ENCODE data around the gene DIP2C. TPM values are rescaled to one million over a fixed set of nuclear protein-coding genes. Genes with fewer than 3 reads are reported as not detected.
A peak's percentile ranks its signal among the peaks of the same experiment; 100 is the strongest.

DIP2C gene
- total and polyA plus RNA-seq, 3 donors from 2014 or later: 14.9 to 43.4 (median 30.1) TPM

DNA sequence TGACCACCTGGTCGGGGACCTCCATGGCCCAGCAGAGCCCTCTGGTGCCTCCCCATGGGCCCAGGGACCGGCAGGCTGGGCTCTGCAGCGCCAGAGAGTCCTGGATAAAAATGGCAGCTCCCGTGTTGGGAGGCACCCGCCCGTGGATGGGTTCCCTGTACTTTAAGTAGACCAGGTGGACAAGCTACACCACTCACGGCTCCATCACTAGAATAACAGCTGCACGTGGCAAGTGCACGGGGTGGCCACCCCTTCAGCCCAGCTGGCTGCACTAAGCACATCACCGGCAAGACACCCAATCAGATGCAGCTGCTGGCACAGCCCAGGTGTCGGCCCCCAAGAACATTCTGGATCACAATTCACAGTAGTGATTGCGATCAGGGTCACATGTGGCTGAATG is 69.8 kb downstream of the DIP2C start:
- 87 to 91% methylated on average over 6 to 12 of the region's 12 CpGs for WGBS, 2 donors
- H3K4me1 ChIP-seq: peaks cover 15% of the 10 kb centered on the region
- intact Hi-C loops (cut with DNase I; ENCODE audit: low total_unique reads): no loop called here

DNA sequence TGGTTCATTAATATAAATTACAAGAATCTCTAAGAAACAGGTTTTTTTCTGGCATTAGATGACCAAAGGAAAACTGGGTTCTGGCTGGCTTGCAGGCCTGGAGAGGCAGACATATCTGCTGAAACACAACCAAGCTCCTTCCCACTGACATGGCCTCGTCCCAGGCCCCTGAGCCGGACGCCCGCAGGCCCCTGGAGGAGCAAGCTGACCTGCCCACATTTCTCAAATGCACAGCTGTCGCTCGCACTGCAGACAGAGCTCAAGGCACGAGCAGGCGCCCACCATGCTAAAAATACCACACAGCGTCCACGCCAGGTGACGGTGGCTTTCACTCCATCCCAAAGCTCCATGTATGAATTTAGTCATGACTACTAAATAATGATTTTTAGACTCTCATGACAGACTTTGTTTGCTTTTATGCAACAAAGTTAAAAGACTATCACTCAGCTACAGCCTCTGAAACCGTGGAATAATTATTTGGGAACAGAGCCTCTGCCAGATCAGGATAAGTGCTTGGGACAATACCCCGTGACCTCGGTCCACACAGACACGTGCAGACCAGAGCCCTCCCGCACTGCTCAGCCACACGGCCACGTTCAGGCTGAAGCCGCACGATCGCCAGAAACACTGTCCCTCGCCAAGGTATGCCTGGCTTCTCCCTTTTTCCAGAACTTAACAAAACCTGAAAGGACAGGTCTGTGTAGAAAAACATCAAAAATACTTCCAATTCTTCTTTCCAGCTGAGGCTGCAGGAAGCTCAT is 71.1 kb downstream of the DIP2C start:
- H3K4me1 ChIP-seq: peaks cover 5% of the 10 kb centered on the region
- intact Hi-C loops (cut with DNase I; ENCODE audit: low total_unique reads): no loop called here
- peak; percentile 42 for DNase-seq

More for the DNA sequence above, 69.8 kb downstream of the DIP2C start:
- Histone ChIP-seq H3K27me3 (no peaks in the 10 kb centered on the region), H3K4me3 (no peak overlapping the region), H3K9me3 (no peaks in the 10 kb centered on the region), H3K27ac (no peak overlapping the region), H3K36me3 (ENCODE audit: low read depth, missing control alignments) (no peaks in the 10 kb centered on the region)
- TF ChIP-seq, protein P1, sequence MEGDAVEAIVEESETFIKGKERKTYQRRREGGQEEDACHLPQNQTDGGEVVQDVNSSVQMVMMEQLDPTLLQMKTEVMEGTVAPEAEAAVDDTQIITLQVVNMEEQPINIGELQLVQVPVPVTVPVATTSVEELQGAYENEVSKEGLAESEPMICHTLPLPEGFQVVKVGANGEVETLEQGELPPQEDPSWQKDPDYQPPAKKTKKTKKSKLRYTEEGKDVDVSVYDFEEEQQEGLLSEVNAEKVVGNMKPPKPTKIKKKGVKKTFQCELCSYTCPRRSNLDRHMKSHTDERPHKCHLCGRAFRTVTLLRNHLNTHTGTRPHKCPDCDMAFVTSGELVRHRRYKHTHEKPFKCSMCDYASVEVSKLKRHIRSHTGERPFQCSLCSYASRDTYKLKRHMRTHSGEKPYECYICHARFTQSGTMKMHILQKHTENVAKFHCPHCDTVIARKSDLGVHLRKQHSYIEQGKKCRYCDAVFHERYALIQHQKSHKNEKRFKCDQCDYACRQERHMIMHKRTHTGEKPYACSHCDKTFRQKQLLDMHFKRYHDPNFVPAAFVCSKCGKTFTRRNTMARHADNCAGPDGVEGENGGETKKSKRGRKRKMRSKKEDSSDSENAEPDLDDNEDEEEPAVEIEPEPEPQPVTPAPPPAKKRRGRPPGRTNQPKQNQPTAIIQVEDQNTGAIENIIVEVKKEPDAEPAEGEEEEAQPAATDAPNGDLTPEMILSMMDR (IDR thresholded peaks at IDR 0.05): no peak
- no peak for TF ChIP-seq POLR2A (IDR thresholded peaks at IDR 0.05)
- no peak for DNase-seq

DNA sequence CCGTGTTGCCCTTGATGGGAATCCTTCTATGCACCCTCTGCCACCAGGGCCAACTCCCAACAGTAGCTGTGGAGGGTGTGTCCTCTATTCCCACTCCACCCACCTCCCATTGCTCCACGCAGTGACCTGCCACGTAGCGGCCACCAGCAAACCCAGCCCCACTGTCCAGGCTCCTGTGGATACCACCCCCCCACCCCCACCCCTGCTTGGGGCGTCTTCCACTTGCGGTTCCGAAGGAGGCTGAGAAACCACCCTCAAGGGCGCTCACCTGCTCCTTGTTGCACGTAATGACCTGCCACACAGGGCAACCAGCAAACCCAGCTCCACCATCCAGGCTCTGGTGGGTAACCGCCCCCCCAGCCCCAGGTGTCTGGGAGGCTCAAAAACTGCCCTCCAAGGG is 72.0 kb downstream of the DIP2C start:
- TF ChIP-seq, protein P1 (IDR thresholded peaks at IDR 0.05): no peak
- TF ChIP-seq POLR2A (IDR thresholded peaks at IDR 0.05): no peak
- no peak overlapping the region for H3K27ac ChIP-seq

More for the DNA sequence above, 71.1 kb downstream of the DIP2C start:
- Histone ChIP-seq H3K4me3 (no peak overlapping the region), H3K27ac (no peak overlapping the region), H3K27me3 (no peaks in the 10 kb centered on the region), H3K9me3 (no peaks in the 10 kb centered on the region), H3K36me3 (ENCODE audit: low read depth, missing control alignments) (no peaks in the 10 kb centered on the region)
- 45 to 49% methylated on average over 22 of the region's 22 CpGs for WGBS, 2 donors
- TF ChIP-seq, protein P1 (IDR thresholded peaks at IDR 0.05): no peak
- TF ChIP-seq POLR2A (IDR thresholded peaks at IDR 0.05): no peak

DNA sequence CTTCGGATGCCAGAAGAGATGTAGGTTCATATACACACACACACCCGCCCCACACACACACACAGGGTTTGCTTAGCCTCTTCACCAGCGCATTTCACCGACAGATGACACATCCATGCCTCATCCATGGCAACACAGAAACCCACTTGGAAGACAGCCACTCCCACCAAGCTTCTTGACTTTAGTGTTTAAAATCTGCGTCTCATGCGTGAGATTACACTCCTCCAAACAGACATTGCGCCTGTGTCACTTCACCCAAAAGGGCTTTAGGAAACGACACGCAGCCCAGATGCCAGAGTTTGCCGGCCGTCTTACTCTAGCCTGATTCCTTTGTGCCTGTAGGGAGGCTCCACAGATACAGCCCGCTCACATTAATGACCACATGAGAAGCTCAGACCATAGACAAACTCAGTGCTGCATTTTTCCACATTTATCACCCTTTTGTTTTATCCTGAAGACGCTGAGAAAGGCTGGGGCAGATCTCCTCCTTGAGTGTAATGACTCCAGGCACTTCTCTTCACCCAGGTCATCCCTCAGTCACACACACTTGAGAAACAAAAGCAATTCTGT is 73.8 kb downstream of the DIP2C start:
- intact Hi-C loops (cut with DNase I; ENCODE audit: low total_unique reads): no loop called here
- no peak for DNase-seq
- Histone ChIP-seq H3K27me3 (no peaks in the 10 kb centered on the region), H3K4me3 (no peak overlapping the region), H3K9me3 (no peaks in the 10 kb centered on the region), H3K36me3 (ENCODE audit: low read depth, missing control alignments) (no peaks in the 10 kb centered on the region), H3K27ac (no peak overlapping the region), H3K4me1 (peaks cover 8% of the 10 kb centered on the region)
- WGBS, 2 donors: 90 to 96% methylated on average over 13 of the region's 13 CpGs
- no peak for TF ChIP-seq POLR2A (IDR thresholded peaks at IDR 0.05)

More for the DNA sequence above, 72.0 kb downstream of the DIP2C start:
- H3K27me3 ChIP-seq: no peaks in the 10 kb centered on the region
- no peaks in the 10 kb centered on the region for H3K9me3 ChIP-seq
- H3K36me3 ChIP-seq (ENCODE audit: low read depth, missing control alignments): no peaks in the 10 kb centered on the region
- intact Hi-C loops (cut with DNase I; ENCODE audit: low total_unique reads): no loop called here
- no peak for DNase-seq
- no peak overlapping the region for H3K4me3 ChIP-seq
- H3K4me1 ChIP-seq: peaks cover 8% of the 10 kb centered on the region
- 92 to 97% methylated on average over 6 to 10 of the region's 10 CpGs for WGBS, 2 donors

DNA sequence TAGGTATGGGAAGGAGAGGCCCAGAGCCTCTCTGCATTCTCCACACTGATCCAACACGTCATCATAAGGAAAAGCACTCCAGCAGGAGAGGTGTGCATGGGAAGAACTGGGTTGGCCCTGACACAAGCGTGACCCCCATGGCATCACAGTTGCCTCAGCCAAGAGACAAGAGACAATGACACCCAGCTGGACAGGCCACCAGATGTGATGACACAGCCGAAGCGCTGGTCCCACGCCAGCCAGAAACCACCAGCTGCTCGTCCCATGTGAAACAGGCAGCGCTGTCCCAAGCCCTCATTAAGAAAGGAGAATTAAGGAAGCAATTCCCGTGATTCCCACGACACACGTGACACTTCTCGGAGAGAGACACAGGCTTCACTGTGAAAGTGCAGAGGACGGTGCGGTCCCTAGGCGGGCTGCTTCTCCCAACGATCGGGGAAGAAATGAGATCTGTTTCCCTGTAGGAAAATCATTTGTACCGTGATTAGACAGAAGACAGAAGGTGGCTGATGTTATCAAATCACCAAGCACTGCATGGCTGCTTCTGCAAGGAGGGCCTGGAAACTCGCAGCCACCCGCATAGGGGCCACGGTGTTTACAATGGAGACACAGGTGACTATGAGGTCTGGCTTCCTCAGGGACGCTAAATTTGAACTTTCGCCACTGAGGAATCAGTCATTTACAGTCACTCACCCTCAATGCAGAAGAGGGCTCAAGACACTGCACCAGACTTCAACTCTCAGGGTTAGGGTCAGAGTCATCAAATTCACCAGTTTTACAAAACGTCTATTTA is 74.5 kb downstream of the DIP2C start:
- intact Hi-C loops (cut with DNase I; ENCODE audit: low total_unique reads): no loop called here

More for the DNA sequence above, 74.5 kb downstream of the DIP2C start:
- Histone ChIP-seq H3K27me3 (no peaks in the 10 kb centered on the region), H3K4me1 (peaks cover 8% of the 10 kb centered on the region), H3K9me3 (no peaks in the 10 kb centered on the region), H3K4me3 (no peak overlapping the region), H3K27ac (no peak overlapping the region), H3K36me3 (ENCODE audit: low read depth, missing control alignments) (no peaks in the 10 kb centered on the region)
- TF ChIP-seq, protein P1 (IDR thresholded peaks at IDR 0.05): no peak
- no peak for TF ChIP-seq POLR2A (IDR thresholded peaks at IDR 0.05)
- WGBS, 2 donors: 94 to 96% methylated on average over 23 of the region's 23 CpGs
- DNase-seq: no peak

All from testis (tissue), 3 donors.